Measurements from ENCODE around the gene GPR15LG.

Gene GPR15LG

DNA sequence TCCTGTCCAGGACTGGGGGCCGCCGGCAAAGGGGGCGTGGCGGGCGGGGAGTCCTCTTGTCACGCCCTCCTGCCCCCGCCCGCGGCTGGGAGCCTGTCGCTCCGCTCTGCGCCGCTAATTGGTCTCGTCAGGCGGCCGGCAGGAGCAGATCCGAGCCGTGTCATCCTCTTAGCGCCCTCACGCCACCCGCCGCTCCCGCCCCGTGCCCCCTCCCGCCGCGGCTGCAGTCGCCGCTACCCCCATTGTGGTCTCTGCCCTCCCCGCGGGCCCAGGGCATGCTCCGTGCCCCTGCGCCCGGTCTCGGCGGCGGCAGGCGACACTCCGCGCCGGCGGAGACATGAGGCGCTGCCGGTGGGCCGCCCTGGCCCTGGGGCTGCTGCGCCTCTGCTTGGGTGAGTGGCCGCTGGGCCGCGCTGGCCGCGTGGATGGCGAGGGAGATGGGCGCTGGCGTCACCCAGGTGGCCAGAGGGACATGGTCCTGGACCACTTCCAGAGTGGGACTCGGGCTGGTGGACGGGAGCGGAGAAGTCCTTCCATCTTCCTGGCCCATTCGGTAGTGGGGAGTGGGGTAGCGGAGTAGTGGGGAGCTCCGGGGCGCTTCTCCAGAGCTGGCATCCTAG is 20.9 kb downstream of the GPR15LG start, which contains the start of gene CDHR1:
Gene CDHR1 (plus strand): TSS at position 114 of the 620 bp plus-strand sequence. CDS start 224 bp downstream, at position 338.
- peak; percentile 81 for DNase-seq

DNA sequence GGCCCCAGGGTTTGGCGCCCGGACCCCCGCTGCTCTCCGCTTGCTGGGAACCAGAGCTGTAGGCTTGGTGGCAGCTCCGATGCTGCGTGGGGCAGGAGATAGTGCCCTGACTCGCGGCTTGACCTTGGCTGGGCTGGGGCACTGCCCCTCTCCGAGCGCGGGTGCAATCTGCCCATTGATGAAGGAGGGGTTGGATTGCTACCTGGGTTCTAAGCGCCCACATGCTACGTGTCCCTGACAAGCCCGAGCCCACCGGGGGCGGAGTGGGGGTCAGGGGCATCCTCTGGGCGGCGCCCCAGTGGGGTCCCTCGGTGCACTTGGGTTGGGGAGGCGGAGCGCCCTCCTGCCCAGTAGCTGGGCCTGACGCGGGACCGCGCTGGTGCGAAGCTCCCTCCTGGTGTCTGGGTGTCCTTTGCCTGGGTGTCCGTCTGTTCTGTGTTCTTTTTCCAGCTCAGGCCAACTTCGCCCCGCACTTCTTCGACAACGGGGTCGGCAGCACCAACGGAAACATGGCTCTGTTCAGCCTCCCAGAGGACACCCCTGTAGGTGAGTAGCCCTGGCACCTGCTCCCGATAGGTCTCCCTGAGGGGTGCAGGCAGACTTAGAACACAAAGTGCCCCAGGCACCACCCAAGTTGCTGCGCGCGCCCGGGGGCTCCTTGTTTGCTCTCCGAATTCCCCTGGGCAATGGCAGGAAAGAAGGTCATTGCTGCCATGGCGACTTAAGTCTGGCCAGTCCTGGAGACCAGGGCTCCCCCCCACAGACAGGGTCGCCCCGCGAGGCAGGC is 21.6 kb downstream of the GPR15LG start:
- peak; percentile 57 for DNase-seq

DNA sequence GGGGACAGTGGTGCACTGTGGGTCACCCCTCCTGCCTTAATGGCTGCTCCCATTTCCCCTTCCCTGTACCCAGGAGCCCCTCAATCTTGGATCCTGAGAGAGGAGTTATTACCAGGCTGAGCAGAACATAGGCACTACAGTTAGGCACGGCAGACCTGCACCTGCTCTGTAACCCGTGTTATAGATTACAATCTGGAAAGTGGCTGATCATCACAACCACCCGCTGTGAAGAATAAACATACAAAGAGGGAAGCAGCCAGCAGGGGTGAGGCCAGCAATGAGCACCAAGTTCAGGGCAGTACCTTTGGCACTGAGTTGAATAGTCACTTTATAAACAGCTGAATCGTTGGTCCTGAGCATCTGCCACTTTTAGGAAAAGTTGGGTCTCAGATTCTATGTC is 22.5 kb downstream of the GPR15LG start:
- peak; percentile 89 for DNase-seq

DNA sequence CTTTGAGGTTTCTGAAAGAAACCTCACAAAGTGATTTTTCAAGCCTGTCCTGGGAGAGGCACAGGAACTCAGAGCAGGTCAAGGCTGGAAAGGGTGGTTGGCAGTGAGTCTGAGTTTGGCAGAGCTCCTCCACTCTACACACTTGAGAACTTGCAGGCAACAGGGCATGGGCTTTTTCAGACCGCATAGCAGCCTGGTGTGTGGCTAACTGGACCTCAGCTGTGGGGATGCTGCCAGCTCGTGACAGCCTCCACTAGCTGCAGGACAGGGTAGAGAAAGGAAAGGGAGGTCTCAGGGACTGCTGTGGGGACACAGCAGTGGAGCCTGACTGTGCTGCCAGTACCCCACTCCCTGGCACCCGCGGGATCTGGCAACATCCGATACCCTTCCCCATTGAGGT is 23.3 kb downstream of the GPR15LG start:
- peak; percentile 8 for DNase-seq

- DNase-seq: no peak
Measured at GRCh38 chr10:84197643-84198042, 24.0 kb downstream of the GPR15LG start.

DNA sequence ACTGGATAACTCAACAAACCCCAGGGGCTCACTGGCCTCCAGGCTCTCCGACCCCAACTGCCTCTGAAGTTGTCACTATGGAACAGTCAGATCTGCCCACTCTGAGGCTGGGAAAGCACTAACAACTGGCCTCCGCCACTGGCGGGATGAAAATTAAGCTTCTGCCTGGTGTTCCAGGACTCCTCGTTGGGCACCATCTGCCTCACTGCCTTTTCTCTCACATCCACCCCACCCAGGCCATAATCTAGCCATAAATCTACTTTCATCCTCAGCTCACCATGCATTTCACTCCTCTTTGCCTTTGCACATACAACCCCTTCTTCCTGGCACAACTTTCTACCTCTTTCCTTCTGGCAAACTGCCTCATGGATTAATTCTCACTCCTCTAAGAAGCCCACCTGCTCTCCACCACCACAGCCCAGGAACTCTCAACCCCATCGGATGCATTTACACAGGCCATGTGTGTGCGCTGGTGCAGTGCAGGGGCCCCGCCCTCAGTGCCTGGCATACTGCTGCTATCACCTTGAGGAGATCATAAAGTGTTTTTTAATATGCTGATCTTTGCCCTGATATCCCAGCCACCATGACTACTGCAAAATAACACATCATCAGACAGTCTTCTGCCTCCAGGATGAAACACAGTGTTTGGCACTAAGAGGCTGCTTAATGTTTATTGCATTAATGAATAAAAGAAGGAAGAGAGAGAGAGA is 24.8 kb downstream of the GPR15LG start:
- no peak for DNase-seq

DNA sequence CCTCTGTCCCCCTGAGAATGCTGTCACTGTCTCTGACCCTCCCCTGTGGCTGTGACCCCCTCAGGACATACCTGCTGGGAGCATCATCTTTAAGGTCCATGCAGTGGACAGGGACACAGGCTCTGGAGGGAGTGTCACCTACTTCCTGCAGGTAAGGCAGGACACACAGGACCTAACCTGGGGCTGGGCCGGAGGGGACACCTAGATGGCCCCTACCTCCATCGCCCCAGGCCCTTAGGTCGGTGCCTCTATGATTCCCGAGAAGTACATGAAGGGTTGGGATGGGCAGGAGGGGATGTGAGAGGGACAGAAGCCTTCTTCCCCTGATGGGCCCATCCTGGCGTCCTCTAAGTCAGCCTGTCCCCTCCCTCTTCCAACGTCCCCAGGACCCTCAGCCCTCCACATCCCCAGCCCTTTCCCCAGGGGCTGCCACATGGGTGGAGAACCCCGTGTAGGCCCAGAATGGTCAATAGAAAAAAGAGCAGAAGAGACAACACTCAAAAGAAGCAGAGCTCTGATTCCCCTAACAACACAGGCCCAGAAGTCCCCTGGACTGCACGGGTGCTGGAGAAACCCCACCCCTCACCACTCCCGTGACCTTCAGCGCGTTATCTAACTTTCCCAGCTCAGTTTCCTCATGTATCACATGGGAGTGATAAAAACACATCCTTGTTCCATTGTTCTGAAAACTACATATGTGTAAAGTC is 27.1 kb downstream of the GPR15LG start:
- DNase-seq: no peak

GRCh38 chr10:84201244-84201606 is 27.6 kb downstream of the GPR15LG start:
- DNase-seq: no peak

GRCh38 chr10:84201682-84202081 is 28.1 kb downstream of the GPR15LG start:
- DNase-seq: no peak

DNA sequence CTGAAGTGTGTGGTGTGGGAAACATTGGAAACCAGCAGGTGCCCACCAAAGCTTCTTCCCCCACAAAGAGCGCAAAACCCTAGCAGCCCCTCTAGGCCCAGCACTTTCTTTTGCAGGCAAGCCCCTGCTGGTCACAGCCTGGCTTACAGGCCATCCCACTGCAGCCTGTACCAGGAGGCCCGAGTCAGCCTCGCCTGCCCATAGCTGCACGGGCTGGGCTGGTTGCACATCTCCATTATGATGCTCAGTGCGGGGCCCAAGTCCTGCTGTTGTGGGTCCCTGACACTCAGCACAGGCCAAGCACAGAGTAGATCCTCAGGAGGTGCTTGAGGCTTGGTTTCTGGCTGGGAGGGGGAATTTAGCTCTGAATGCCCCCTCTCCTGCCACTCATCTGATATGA is 28.7 kb downstream of the GPR15LG start:
- no peak for DNase-seq

- DNase-seq: peak; percentile 45
Measured at GRCh38 chr10:84204122-84204521, 30.5 kb downstream of the GPR15LG start.

GRCh38 chr10:84204610-84205009 is 31.0 kb downstream of the GPR15LG start:
- no peak for DNase-seq

DNA sequence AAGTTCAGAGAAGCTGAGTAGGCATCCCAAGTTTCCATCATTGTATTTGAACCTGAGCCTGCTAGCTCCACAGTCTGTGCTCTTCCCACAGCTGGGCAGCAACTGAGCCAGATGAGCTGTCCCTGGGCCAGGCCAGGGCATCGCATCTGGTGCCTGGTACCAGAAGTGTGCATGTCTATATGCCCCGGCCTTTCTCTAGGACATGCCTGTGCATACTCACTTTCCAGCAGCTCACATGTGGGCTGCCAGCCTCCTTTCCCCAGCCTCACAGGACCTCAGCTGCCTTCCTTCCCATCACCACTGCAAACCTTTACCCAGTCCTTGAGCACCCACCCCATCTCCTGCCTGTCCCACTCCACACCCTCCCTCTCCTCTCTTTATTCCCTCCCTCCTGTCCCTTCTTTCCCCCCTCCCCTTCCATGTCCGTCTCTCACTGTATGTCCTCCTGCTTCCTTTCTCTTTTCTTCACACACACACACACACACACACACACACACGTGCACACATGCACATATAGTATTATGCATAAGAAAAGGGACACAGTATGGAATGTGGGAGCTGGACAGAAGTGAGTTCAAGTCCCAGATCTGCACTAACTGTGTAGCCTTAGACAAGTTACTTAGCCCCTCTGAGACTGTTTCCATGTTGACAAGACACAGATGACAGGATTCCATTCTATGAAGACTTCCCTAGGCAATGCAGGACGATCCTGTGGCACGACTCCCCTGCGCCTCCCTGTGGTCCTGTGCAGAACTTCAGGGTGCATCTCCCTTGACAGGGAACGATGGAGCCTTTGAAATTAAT is 31.6 kb downstream of the GPR15LG start:
- DNase-seq: peak; percentile 85

- DNase-seq: no peak
Measured at GRCh38 chr10:84205853-84206525, 32.4 kb downstream of the GPR15LG start.

DNA sequence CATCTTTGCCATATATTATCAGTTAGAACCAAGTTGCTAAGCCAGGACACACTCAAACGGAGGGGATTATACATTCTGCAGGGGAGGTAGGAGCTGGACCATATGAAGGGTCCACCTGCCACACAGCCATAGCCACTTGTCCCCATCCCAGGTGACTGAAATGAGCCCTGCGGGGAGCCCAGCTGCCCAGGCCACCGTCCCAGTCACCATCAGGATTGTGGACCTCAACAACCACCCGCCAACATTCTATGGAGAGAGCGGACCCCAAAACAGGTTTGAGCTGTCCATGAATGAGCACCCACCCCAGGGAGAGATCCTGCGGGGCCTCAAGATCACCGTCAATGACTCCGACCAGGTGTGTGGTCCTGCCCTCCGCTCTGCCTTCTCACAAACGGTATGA is 34.4 kb downstream of the GPR15LG start:
- no peak for DNase-seq

GRCh38 chr10:84211566-84211965 is 38.0 kb downstream of the GPR15LG start:
- DNase-seq: no peak

DNA sequence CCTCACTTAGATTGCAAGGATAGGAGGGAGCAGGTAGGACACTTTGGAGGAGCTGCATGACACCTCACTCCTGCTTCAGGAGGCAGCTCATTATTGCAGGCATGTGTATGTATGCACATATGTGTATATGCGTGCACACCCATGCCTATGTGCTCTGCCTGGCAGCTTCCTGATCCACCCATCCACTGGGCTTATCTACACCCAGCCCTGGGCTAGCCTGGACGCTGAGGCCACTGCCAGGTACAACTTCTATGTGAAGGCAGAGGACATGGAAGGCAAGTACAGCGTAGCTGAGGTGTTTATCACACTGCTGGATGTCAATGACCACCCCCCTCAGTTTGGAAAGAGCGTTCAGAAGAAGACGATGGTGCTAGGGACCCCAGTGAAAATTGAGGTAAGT is 38.4 kb downstream of the GPR15LG start:
- no peak for DNase-seq

DNA sequence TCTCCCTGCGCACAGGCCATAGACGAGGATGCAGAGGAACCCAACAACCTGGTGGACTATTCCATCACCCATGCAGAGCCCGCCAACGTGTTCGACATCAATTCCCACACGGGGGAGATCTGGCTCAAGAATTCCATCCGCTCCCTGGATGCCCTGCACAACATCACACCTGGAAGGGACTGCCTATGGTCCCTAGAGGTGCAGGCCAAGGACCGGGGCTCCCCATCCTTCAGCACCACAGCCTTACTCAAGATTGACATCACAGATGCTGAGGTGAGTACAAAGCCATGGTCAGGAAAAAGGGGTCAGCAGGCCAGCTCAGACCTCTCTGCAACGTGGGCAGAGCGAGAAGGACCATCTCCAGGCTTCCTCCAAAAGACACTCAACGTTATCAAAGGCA is 39.5 kb downstream of the GPR15LG start:
- no peak for DNase-seq

DNA sequence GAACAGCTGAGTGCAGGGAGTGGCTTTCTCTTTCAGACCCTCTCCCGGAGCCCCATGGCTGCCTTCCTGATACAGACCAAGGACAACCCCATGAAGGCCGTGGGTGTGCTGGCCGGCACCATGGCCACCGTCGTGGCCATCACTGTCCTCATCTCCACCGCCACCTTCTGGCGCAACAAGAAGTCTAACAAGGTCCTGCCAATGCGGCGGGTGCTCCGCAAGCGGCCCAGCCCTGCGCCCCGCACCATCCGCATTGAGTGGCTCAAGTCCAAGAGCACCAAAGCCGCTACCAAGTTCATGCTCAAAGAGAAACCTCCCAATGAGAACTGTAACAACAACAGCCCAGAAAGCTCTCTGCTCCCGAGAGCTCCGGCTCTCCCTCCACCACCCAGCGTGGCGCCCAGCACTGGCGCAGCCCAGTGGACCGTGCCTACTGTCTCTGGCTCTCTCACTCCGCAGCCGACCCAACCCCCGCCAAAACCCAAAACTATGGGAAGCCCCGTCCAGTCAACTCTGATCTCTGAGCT is 40.5 kb downstream of the GPR15LG start:
- DNase-seq: peak; percentile 5

GRCh38 chr10:84214612-84215235 is 41.1 kb downstream of the GPR15LG start:
- DNase-seq: peak; percentile 53

DNA sequence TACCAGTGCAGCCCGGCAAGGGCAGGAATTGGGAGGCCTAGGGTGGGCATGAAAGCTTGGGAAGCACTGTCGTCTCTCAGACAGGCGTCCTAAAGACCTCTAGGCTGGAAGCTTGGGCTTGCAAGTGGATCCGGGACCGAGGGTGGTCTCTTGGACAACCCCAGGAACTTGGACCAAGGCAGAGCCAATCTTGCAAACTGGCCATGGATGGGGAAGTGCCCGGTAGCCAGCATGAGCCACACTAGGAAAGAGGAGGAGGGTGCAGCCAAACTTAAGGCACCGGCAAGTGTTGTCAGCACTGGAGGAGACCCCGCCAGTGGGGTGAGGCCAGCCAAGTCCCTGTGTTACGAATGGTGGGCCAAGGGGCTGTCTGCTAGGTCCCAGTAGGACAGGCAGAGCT is 43.2 kb downstream of the GPR15LG start:
- no peak for DNase-seq

Data from DMS53 (cell line).